ENCODE measurements around the gene AJUBA.

AJUBA gene

DNA sequence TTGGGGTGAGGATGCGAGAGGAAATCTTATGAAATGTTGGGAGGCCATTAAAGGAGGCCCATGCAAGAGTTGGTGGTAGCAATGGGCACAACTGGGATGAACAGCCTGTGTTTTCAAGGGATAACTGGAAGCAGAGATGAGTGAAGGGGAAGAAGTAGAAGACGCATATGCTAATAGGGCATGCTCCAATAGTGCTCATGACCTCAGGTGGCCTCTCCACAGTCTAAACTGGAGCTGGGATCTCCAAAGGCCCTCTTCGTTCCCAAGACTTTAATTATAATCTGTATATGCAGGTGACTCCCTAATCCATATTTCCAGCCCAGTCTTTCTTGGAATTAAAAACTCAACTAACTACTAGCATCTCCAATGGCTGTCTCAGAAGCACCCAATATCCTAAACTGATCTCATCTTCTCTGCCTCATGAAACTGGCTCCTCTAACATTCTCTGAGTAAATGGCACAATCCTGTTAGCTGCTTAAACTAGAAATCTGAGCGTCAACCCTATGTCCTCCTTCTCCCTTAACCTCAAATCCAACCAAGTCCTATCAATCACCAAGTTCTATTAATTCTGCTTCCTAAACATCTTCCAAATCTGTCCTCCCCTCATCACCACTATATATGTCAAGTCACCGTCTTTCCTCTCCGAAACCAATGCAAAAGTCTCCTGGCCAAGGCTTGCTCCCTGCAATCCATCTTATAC, 2.8 kb upstream of the AJUBA start:
- H3K4me3 ChIP-seq (ENCODE audit: low read depth, low read length): no peak overlapping the region
- no peak for DNase-seq (ENCODE audit: low read depth)

DNA sequence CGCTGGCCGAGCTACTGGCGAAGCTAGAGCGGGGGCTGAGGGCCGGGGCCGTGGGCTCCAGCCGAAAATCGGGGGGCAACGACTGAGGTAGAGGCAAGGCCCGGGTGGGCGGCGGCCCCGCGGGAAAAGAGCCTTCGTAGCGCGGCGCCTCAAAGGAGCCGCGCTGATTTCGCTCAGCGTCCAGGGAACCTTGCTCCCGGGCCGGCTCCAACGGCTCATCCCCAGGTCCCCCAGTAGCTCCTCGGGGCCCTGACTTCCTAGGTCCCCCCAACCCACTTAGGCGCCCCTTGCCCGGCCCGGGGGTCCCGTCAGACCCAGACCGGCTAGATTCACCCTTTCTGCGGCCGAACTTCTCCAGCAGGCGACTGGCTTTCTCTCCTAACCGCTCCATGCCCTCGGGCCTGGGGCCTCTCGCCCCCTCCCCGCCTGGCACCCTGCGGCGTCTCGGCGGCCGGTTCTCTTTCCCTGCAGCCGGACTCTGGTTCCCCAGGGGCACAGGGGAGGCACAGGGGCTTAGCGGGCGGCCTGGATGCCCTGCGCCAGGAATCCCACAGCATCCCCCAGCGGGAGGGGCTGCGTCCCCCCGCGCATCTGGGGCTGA, 375 bp downstream of the AJUBA start:
- DNase-seq (ENCODE audit: low read depth): no peak

DNA sequence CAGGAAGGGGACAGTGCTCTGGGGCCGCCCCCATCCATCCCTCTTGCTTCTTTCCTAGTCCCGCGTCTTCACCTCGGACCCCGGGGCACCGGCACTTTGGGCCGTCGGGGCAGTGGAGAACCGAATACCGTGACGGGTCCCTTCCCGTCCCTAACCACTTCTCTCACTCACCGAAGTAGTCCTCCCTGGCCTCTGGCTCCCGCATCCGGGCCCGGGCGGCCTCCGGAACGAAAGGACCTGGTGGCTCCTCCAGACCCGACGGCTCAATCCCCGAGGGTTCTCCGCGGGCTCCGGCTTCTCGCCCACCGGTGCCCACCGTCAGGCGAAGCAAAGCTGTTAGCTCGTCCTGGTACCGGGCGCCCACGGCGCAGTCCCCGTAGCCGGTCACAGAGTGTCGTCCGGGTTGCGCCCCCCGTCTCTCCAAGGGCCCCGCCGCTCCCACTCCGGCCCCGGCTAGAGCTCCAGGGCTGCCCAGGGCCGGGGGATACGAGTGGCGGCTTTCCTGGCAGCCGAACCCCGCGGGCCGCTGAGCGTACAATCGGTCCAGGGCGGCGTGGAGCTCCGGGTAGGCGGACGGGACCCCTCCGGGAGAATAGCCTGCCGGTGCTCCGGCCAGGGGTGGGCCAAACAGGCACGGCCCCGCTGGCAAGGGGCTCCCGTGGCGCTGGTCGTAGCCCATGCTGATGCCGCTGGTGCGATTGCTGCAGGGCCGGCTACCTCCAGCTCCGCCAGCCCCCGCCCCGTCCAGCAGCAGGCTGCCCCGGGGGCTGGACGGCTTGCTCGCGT, 1.1 kb downstream of the AJUBA start:
- DNase-seq (ENCODE audit: low read depth): no peak

More for the DNA sequence above, 375 bp downstream of the AJUBA start:
- H3K4me3 ChIP-seq (ENCODE audit: low read depth, low read length): peak overlapping the region; percentile 91

DNA sequence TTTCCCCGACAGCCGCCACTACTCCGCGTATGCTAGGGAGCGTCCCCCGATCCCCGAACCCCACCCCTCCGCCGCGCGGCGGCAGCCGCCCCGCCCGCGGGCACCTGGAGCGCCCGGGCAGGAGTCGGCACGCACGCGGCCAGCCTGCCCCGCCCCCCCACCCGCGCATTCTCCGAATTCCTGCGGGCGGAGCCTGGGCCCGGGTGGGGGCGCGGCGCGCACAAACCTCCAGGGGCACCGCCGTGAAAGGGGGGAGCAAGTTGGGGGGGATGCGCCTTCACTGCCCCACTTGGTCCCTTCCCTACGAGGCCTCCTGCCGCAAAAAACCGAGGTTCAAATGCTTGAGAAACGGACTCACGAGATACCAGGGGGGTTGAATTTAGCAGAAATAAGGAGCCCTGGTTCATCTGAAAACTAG, 1.7 kb downstream of the AJUBA start:
- DNase-seq (ENCODE audit: low read depth): no peak
- H3K4me3 ChIP-seq (ENCODE audit: low read depth, low read length): peak overlapping the region; percentile 91

More for the DNA sequence above, 1.1 kb downstream of the AJUBA start:
- peak overlapping the region; percentile 91 for H3K4me3 ChIP-seq (ENCODE audit: low read depth, low read length)

DNA sequence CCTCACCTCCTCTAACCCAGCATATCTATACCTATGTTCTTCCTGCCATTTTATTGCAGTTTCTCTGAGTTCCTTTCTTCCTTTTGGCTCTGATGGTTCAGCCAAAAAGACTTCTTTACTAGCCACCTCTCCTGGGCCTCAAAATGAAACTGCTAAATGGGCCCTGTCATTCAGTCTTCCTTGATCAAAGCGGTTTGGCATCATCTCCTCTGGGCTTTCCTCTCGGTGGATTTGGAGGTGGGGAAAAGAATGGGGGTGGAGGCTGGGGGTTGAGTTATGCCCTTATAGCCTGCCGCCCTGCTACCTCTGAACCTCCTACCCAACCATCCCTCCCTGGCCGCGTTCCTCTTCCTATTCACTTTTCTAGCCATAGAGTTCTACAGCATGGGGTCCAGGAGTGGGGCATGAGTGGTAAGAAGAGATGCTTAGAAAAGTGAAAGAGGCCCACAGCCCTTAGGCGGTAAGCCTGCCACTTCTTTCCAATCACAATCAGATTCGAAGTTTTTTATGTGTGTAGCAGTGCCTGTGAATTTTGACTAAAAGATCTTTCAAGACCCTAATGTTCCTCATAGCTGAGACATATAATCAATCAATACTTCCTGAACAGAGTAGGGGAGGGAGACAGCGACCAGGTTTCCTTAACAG, 2.5 kb downstream of the AJUBA start:
- peak overlapping the region; percentile 91 for H3K4me3 ChIP-seq (ENCODE audit: low read depth, low read length)
- DNase-seq (ENCODE audit: low read depth): no peak

DNA sequence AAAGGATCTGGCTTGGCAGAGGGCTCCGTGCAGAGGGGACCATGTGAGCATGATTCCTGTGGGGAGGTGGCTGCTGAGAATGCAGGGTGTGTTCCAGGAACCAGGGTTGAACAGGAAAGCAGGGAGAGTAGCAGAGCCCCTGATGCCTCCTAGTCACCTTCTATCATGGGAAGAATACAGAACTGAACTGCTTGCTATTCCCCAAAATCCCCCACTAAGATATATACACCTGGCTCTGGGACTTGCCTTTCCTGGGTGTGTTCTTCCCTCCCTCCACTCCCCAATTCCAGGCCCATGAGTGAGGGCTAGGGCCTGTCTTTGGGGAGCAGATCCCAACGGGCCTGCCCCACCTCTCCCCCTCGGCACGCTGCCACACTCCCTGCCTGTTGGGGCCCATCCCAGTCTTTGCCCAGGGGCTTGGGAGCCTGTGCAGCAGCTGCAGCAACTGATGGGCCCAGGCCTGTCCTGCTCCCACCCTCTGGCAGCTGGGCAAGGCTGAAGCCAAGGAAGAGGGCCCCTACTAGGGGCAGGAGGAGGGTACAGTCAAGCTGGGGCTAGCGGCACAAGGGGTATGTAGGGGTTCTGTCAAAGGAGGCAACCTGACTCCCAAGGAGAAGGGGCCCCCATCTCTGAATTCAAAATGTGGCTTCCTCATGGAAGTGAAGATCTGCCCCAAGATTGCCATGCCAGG, 3.2 kb downstream of the AJUBA start:
- DNase-seq (ENCODE audit: low read depth): no peak
- peak overlapping the region; percentile 91 for H3K4me3 ChIP-seq (ENCODE audit: low read depth, low read length)

DNA sequence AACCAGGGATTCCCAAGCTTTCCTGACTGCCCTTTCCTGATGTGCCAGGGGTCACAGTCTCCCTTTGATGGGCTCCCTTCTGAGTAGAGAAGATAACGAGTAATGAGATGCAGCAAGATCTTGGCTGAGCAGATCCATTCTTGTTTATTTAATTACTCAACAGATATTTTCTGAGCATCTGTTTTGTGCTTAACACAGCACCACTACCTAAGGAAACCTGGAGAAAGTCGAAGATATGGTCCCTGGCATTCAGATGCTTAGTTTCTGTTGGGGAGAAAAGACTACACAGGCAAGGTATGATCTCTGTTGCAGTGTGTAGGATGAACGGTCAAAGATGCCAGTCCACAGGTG, 3.9 kb downstream of the AJUBA start:
- no peak for DNase-seq (ENCODE audit: low read depth)
- peak overlapping the region; percentile 91 for H3K4me3 ChIP-seq (ENCODE audit: low read depth, low read length)

DNA sequence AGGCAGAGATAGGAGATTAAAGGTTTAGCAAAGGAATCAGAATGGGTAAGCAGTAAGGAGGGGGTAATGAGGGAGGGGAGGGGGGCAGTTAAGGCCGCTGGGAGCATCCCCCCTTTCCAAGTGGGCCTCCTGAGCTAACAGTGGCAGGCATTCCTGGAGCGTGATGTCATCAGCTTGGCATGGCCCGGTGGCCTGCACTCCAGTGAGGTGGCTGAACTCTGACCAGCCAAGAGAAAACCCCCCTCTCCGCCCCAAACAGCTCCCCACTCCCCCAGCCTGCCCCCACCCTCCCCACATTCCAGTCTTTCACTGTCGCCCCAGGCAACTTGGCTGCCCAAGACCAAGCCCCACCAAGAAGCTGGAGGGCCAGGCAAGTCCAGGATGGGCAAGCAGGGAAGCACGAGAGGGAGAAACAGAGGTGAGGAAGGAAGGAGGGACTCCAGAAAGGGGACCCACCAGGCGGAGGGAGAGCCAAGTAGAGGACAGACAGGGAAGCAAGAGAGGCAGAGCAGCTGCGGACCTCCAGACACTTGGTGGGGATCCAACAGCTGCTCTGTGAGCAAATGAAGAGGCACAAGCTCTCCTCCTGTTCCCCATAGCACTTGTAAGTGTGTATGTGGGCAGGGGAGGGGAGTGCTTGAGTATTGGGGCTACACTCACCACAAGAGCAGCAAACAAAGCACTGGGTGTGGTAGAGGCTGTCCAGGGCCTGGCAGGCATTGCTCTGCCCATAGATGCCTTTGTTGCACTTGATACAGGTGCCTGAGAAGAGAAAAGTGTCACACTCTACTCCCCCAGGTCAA, 4.5 kb downstream of the AJUBA start:
- peak overlapping the region; percentile 12 for H3K4me3 ChIP-seq (ENCODE audit: low read depth, low read length)
- DNase-seq (ENCODE audit: low read depth): no peak

DNA sequence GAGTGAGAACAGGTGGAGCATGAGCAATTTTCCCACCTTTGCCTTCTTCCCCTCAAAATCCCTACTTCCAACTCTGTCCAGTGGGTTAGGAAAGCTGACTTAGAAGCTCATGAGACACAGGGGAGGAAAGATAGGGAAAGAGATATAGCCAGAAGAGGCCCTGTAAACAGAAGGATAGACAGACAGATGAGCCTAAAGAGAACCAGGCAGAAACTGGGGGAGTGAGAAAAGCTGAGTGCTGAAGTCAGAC, 5.0 kb downstream of the AJUBA start:
- DNase-seq (ENCODE audit: low read depth): no peak
- H3K4me3 ChIP-seq (ENCODE audit: low read depth, low read length): peak overlapping the region; percentile 15

DNA sequence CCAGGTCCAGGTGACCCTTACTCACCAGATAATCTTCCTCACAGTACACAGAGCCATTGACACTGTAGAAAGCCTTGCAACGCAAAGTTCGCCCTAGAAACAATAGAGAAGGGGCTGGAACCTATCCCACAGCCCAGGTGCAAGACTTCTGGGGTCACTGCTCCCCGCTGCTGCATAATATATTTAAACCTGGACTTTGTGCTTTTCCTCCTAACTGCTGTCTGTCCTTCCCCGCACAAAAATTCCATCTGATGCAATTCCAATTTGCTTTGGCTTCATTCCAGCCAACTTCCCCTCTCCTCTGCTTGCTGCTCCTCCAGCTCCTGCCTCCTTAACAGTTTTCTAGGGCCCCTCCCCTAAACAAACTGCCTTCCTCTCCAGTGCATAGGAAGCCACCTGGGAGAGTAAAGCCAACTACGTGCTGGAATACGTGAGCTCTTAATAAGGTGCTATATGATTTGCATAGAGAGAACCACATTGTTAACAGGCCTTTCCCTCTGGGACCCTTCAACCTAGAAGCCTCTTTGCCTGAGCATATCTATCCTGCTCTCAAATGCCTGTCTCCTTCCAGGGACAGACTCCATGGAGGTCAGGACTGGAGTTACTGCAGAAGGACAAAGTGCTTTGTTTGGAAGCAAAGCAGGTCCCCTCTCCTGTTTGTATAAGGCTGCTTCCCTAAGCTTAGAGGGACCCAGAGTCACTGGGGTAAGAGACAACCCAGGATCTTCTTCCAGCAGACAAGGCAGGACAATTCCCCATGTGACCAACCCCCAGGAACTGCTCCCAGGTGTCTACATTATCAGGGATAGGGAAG, 5.5 kb downstream of the AJUBA start:
- DNase-seq (ENCODE audit: low read depth): no peak
- peak overlapping the region; percentile 15 for H3K4me3 ChIP-seq (ENCODE audit: low read depth, low read length)

DNA sequence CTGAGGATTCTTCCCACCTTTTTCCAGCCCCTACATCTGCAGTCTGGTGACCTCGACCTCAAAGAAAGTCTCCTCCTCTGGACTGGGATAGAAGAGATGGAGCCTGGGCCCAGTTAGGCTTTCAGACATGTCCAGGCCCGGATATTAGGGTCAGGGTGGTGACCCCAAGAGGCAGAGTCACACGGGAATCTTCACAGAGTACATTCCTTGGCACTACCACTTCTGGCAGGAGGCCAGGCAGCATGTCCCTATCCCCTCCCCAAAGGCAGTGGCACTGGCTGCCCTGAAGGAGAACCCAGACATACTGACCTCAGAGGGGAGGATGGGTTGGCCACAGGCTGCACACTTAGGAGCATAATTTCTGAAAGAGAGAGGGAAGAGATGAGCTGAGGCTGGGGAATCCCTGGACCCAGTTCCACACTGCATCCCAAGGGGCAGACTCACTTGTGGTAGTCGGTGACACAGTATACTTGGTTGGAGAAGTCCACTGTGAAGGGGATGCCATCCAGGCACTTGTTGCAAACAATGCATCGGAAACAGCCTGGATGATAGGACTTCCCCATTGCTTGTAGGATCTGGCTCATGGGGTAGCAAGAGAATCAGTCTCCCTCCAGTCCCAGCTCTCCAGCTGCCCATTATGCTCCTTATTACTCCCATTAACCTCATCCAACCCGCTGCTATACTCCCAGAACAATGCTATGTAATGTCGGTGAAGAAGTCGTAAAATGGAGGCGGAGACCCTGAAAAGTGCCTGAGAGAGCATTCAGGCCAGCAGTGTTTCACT, 7.6 kb downstream of the AJUBA start:
- no peak overlapping the region for H3K4me3 ChIP-seq (ENCODE audit: low read depth, low read length)
- no peak for DNase-seq (ENCODE audit: low read depth)

DNA sequence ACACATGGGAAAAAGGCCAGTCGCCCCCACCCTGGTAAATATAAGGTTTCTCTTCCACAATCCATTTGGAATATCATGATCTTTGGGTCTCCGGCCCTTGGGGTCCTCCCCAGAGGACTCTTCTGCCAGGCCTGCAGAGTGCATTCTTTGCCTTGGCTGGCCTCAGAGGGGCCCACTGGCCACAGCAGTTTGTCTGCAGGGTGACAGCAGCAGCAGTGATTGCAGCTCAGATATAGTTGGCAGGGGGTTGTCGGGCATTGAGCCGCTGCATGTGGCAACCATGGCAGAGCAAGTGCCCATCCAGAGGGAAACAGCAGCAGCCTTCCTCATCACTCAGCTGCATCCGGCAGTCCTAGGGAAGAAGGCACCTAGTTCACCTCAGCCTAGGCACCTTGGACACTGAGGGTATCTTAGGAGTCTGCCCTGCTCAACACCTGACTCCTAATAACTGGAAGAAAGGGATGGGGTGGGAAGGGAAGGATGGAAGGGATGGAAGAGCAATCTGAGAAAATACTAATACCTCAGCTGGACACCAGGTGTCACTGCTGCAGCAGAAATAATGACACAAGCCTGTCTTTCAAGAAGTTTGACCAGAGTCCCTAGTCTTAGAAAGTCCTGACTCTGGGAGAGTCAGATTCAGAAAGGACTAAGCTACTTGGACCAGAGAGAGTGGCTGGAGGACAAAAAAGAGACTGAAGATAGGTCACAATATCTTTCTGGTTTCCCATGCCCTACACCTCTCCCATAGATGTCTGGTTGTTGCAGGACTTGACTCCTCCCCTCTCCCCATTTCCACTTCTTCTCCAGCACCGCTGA, 8.9 kb downstream of the AJUBA start:
- H3K4me3 ChIP-seq (ENCODE audit: low read depth, low read length): no peak overlapping the region
- no peak for DNase-seq (ENCODE audit: low read depth)

DNA sequence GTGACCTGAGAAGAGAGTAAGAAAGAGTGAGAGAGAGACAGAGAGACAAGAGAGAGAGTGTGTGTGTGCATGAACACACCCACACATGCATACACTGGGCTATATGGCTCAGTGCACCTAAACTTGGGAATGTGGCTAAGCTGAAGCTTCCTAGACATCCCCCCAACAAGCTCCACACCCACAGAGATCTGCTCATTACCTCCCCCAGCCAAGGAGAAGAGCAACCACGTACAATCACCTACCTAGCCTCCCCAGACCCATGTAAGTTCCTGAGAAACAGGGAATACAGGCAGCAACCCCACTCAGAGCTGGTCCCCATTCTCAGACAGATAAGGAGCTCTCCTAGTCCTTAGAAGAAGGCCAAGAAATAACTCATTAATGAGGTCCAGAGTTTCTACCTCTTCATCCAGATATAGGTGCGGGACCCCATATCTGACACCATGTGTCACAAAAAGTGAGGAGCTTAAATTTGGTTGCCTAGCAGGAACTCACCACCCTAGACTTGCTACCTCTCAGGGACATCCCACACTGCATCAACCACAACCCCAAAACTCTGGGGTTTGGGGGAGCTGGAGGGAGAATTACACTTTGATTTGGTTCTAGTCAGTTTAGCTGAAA, 9.9 kb downstream of the AJUBA start:
- H3K4me3 ChIP-seq (ENCODE audit: low read depth, low read length): no peak overlapping the region
- DNase-seq (ENCODE audit: low read depth): no peak

DNA sequence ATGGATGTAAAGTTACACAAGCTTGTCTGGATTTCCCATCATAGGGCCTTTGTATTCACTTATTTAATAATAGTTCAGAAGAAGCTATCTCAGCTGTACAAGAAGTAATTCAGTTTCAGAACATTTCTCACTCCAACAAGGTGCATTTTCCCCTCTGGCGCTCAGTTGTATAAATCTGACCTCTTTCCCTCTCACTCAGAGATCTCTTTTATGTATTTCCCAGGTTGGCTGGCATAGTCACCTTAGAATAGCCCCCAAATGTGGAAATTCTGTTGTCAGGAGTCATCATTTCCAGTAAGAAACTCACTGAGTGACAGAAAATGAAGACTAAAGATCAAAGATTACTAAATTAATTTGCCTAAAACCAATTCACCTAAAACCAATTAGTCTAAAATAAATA, 11.2 kb downstream of the AJUBA start:
- no peak for DNase-seq (ENCODE audit: low read depth)
- no peak overlapping the region for H3K4me3 ChIP-seq (ENCODE audit: low read depth, low read length)

DNA sequence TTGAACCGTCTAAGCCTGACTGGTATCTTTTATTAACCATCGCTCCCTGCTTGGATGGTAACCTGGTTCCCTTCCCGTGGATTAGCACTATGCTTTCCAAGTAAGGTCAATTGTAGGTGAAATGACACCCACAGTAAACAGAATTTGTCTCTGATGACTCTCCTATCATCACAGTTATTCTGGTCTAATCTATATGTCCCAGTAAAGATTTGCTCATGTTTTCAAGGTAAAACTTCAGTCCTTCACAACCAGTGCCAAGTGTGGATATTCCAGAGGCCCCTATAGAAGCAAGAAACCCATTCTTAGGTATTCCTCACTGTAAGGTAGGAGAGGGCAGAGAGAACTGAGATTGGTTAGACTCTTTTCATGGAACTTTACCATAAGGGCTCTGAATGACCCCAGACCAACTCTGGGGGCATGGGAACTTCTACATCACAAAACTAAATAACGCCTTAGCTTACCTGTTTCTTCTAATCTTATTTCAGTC, 15.5 kb downstream of the AJUBA start:
- no peak for DNase-seq (ENCODE audit: low read depth)
- H3K4me3 ChIP-seq (ENCODE audit: low read depth, low read length): no peak overlapping the region
